ENCODE results near the gene VTCN1.

GRCh38 chr1:117215019-117215418 lies 4.3 kb upstream of the VTCN1 start:
- TF ChIP-seq CTCF (IDR thresholded peaks at IDR 0.05; ENCODE audit: poor library complexity, severe bottlenecking) (no peak), REST (IDR thresholded peaks at IDR 0.05; ENCODE audit: borderline replicate concordance) (no peak), TAF1 (IDR thresholded peaks at IDR 0.05; ENCODE audit: low read depth) (no peak), POLR2AphosphoS5 (IDR thresholded peaks at IDR 0.05) (no peak), EP300 (conservative IDR thresholded peaks at IDR 0.05; ENCODE audit: poor library complexity, severe bottlenecking) (no peak), EZH2 (IDR thresholded peaks at IDR 0.05; ENCODE audit: borderline replicate concordance, insufficient read depth, low read length, poor library complexity, severe bottlenecking) (no peak), RAD21 (conservative IDR thresholded peaks at IDR 0.05) (no peak)

All from neural cell (in vitro differentiated cells).